Skeletal muscle cell (primary cell): ENCODE results near the gene NFATC4.
"Not testable (repeated sequence)": the region's sequence is repeated elsewhere in the genome, so short reads cannot be mapped to it uniquely, and the experiment has no call there.

Experiments
- DNase-seq: peaks from one replicate; pipeline ENCODE4 v3.0.0-alpha.2; 2010; ENCODE audit warnings: low read depth
- H3K4me3 ChIP-seq: 2 replicates; pipeline ENCODE4 v1.5.1; 2011; ENCODE audit warnings: low read depth, mild to moderate bottlenecking, control low read depth, low read length, moderate library complexity

The NFATC4 gene

DNA sequence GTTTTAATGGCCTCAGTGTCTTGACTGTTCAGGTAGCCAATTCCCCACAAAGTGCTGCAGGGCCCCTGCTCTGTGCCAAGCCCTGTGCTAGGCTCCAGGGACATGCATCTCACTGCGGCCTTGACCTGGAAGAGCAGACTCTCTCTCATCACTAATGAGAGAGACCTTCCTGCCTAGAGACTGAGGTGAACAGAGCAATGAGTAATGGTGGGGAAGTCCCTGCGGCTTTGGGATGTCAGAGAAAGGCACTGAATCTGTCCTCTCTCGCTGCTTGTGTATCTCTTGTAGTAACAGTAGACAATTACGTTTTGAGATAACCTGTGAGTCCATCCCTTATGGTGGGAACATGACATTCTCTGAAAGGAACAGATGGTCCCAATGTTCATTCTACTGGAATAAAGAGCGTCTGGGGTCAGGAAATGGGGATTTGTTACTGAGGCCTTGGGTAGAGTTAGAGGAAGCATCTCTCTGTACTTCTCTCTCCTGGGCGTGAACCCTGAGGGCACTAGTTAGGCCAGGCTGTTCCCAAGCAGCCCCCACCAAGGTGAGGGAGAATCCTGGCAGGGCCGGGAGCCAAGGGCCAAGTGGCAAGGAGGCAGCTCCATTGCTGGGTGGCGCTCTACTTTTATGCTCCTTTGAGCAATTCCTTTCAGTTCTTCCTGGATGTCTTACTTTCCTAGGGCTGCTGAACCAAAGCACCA, 13.5 kb downstream of the NFATC4 start:
- no peak for DNase-seq
- H3K4me3 ChIP-seq, result no peak overlapping the region

DNA sequence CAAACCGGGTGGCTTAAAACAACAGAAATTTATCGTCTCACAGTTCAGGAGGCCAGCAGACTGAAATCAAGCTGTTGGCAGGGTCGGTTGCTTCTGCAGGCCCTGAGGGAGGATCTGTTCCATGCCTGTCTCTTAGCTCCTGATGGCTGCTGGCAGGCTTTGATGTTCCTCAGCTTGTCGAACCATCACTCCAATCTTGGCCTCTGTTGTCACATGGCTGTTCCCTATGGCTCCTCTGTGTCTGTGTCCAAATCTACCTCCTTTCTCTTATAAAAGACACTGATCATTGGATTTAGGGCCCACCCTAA, 14.0 kb downstream of the NFATC4 start:
- no peak overlapping the region for H3K4me3 ChIP-seq
- no peak for DNase-seq

DNA sequence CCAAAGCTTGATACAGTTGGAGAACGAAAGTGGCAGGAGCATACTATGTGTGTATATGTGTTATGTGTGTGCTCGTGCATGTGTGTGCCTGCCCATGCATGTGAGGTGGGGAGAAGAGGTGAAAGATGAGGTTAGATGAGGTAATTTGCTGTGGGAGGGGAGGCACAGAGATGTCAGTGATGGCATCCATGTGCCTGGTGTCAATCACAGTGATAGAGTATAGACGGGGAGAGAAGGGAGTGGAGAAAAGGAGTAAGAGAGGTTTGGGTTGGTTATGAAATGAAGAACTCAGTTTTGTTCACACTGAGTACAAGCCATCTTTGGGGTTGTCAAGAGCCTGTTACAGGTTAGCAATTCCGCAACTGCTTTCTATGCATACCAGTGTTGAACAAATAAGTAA, 16.2 kb downstream of the NFATC4 start:
- DNase-seq, result no peak
- H3K4me3 ChIP-seq, result no peak overlapping the region

DNA sequence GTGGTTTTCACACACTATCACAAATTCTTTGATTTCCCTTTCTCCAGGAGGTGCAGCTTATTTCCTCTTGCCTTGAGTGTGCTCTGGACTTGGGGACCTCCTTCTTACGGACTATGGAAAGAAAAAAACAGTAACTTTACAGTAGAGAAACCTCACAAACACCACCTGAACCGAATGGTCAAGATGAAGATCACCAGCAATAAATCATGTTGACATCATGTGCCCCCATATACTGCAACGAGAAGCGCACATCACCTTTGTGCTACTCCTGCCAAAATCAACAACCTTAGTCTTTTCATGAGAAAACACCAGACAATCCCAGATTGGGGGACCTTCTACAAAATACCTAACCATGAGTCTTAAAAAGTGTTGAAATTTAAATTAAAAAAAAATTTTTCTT, 17.5 kb downstream of the NFATC4 start:
- DNase-seq, result no peak
- H3K4me3 ChIP-seq, result no peak overlapping the region

DNA sequence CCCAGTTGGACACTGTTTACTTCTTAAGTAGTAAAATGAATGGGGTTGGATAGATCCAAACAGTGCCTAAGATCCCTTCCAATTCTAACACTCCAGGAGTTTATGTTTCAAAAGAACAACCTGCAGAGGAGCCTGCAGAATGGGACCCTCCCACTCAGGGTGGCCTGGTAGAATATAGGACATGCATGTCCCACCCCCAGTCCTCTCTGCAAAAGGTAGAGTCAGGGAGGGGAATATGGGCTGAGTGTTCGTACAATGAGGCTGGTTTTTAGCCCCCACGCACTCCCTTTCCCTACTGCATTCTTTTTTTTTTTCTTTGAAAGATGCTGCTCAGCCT, 19.0 kb downstream of the NFATC4 start:
- no peak for DNase-seq
- H3K4me3 ChIP-seq, result no peak overlapping the region

DNA sequence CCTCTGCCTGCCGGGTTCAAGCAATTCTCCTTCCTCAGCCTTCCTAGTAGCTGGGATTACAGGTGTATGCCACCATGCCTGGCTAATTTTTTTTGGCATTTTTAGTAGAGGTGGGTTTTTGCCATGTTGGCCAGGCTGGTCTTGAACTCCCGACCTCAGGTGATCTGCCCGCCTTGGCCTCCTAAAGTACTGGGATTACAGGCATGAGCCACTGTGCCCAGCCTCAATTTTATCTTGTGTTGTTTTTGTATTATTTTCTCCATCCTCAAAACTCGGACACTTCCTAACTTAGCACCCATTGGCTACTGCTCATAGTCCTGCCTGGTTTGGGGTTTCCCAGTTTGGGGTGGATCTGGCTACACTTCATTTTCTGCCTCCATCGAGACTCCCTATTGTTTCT, 19.6 kb downstream of the NFATC4 start:
- not testable (repeated sequence) for DNase-seq, H3K4me3 ChIP-seq

DNA sequence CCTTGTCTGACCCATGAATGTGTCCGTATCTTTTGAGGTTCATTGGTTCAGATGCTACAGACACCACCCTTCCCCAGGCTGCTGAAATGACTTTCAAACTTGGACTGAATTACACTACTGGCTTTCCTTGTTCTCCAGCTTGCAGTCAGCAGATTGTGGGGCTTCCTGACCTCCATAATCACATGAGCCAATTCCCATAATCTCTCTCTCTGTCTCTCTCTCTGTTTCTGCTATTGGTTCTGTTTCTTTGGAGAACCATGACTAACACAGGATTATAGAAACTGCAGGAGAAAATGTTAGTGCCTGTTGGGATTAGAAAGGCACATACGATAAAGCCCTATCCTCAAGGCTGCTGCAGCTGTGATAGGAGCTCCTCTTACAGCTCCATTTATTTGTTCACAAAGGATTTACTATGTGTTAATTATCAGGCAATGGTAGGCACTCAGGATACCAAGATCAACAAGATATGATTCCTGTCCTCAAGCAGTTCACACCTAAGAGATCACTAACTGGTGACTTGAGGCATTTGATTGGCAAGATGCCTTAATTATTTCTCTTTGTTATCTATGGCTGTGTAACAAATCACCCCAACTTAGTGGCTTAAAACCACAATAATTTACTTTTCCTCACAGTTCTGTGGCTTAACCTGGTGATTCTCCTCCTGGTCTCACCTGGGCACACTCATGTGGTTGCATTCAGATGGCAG, 20.6 kb downstream of the NFATC4 start:
- H3K4me3 ChIP-seq, result no peak overlapping the region
- DNase-seq, result no peak

DNA sequence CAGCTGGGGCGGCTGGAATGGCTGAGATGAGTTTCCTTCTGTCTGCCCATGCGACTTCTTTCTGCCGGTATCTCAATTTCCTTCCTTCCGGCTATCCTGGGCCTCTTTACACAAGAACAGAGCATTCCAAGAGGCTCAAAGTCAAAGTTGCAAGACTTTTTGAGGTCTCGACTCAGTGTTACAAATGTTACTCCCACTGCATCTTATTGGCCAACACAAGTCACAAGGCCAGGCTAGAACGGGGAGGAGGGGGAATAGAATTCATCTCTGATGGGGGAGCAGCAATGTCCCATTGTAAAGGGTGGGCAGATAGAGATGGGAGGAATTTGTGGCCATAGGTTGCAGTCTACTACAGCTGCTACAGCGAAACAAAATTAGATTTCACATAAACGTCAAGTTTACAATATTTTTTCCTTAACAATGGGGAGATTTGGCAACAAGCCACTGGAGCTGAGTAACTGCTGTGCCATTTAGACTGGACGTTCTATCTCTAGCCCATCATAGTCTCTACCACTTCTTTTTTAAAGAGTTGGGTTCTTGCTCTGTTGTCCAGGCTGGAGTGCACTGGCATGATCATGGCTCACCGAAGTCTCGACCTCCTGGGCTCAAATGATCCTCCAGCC, 21.4 kb downstream of the NFATC4 start:
- no peak overlapping the region for H3K4me3 ChIP-seq
- no peak for DNase-seq

DNA sequence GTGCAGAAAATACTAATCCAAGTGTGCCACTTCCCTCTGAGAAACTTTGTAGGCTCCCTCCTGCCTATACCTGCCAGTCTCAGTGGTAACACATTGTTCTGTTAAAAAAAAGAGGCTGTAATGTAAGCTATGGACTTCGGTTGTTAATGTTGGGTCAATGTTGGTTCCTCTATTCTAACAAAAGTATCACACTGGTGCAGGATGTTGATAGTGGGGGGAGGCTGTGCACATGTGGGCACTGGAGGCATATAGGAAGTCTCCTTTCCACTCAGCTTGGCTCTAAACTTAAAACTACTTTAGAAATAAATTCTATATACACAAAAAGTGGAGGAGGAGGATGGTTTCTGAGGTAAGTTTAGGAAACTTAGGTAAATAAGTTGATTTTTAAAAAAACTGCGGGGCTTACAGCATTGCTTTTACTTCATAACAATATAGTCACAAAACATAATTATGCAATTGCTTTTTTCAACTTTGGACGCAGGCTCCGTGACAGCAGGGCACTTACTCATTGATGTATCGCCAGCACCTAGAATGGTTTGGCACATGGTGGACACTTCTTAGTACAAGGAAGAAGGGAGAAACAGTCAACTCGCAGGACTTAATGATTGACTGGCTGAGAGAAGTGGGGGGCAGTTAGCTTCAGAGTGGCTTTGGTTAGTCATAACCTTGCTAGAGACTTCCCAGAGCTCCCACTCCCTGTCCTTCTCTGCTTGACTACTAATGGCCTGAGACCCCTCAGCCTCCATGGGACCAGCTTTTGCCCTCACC, 22.9 kb downstream of the NFATC4 start:
- DNase-seq, result no peak
- no peak overlapping the region for H3K4me3 ChIP-seq

DNA sequence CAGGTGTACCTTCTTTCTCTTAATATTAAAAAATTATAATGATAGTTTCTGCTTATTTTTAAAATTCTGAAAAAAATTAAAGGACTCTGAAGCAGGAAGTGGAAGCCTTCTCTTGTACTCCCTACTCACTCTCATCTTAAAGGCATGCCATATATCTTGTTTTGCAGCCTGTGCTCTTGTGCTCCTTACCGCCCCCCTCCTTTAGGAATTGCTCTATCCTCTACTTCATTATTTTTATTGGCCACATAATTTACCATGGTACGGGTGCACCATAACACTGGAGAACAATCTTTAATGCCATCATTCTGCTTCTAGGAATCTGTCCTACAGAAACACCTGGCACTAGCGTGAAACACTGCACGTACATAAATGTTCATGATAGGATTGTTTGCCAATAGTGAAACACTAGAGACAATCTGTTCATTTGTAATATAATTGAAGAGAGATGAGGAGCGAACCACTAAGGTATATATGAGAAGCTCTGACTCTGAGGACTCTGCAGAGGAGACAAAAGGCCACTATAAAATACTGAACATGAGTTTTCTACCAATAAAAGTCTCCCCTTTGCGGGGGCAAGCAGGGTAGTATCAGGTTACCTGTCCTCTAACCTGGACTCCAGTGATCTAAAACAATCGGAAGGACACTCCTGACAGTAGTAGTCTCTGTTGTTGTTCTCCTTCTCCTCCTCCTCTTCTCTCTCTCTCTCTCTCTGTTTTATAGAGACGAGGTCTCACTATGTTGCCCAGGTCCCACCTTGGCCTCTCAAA, 24.5 kb downstream of the NFATC4 start:
- no peak overlapping the region for H3K4me3 ChIP-seq
- DNase-seq, result peak; percentile 30

DNA sequence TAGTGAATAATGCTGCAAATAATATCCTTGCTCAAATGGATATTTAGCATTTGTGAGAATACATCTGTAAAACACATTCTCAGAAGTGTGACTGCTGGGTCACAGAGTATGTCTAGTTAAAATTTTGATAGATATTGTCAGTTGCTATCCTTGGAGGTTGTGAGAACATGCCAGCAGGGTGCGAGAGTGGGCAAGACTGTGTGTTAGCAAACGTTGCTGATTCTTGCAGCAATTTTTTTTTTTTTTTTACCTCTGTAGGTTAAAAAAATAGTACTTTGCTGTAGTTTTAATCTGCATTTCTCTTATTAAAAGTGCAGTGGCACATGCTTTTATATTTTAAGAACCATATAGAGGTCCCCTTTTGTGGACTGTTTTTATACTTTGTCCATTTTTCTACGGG, 26.3 kb downstream of the NFATC4 start:
- DNase-seq, result no peak

DNA sequence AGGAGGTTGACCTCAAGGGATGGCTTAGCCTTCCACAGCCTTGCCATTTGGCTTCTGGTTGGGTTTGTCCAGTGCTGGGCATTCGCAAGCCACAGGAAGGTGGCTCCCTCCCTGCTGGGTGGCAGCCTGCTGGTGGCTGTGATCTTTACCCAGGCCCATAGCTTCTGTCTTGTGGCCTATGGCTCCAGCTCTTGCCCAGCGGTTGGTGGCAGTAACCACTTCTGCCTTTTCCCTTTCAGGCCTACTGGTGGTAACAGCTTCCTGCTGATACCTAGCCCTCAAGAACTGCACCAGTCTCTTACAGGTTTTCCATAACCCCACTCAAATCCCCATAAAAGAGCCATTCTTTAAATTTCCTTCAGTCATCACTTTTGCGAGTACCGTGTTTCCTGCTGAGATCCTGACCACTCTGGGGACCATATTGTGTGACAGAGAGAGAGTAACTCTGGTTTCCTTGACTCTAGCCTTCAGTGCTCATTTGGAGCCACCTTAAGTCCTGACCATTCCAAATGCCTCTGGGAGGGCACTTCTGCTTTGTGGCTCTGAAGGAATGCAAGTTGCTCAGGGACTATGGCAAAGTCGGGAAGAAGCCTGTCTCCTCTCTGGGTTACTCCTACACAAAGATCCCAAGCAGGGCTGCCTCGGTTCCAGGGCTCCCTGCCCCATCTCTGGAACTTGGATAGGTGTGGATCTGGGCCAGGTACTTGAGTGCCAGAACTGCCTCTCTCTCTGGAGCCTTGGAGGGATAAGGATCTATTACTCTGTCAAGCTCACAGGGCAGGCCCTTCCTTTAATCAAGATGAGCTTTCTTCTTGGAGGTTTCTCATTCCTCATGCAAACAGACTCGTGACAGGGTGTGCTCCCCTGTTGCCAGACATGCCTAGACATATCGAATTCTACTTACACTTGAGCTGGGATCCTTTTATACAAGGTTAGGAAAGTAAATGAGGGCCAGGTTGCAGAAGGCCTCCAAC, 27.9 kb downstream of the NFATC4 start:
- H3K4me3 ChIP-seq, result no peak overlapping the region
- DNase-seq, result no peak

More for the DNA sequence above, 26.3 kb downstream of the NFATC4 start:
- no peak overlapping the region for H3K4me3 ChIP-seq

DNA sequence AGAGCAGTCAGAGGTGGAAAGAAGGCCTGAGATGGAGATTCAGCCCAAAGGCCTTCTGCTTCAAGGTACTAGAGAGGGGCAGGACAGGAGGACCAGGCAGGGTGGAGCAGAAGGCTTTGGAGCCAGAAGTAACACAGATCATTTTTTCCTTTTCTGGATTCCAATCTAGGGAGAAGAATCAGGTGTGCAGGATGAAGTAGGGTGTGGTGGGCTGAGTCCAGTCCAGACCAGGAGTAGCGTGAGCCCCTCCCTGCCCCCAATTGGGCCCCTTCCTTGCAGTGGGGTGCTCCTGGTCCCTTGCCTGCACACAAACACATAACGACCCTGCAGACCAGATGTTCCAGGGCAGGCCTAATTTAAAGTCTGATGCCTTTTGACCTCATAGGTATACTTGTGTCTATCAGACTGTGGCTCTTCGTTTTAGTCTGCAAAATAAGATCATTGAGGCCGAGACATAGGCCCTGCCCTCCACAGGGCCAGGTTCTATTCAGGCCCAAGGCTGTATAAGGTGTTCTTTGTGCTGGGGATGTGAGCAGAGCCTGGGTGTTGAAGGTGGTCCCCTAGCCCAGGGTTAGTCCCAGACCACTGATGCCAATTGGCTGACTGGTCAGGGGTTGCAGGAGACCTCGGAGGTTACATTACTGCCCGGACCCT, 29.8 kb downstream of the NFATC4 start:
- DNase-seq, result no peak
- no peak overlapping the region for H3K4me3 ChIP-seq

DNA sequence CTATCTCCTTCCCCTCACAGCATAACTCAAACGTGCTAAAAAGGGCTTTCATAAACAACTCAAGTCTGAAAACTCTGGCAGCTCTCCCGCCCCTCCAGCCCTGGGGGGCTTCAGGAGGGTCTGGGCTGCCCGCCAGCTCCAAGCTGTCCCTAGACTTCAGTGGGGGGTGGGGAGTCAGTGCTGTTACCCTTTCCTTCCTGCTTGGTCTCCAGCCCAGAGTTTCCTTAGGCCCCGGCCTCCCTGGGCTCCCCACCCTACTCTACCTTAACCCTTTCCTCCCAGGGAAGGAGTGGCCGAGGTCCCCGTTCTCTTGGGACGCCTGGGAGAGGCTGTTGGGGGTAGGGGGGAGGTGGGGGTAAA, 30.3 kb downstream of the NFATC4 start:
- peak overlapping the region; percentile 61 for H3K4me3 ChIP-seq
- DNase-seq, result no peak

DNA sequence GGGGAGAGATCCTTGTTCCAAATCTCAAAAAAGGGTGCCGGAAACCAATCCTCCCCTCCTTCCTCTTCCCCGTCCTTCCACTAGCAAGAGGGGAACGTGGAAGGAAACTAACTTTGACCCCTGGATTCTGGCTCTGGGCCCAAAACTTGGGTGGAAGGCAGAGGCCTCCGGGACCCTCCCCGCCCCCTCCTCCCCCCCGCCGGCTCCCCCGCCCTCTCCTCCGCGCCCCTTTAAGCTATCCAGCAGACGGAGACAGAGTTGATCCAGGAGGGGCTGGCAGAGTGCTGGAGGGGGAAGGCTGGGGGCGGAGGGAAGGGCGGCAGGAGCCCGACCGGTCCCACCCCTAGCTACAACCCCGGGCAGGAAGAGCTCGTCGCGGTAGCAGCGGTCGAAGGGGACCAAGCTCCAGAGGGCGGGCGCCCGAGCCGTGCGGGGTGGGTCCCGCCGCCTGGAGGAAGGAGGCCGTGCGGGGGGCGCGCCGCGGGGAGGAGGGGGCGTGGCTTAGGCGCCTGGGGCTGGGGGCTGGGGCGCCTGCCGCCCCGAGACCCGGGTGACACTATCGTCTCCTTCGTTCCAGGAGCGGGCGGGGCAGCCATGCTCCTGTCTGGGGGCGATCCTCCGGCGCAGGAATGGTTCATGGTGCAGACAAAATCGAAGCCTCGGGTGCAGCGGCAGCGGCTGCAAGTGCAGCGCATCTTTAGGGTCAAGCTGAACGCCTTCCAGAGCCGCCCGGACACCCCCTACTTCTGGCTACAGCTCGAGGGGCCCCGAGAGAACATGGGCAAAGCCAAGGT, 30.9 kb downstream of the NFATC4 start, which contains the start of gene NYNRIN:
TSS of gene NYNRIN (plus strand) at position 351 of the 794 bp plus-strand sequence. CDS start at position 595, 244 bp downstream.
- DNase-seq, result no peak
- H3K4me3 ChIP-seq, result peak within 1 kb of the TSS; percentile 61

DNA sequence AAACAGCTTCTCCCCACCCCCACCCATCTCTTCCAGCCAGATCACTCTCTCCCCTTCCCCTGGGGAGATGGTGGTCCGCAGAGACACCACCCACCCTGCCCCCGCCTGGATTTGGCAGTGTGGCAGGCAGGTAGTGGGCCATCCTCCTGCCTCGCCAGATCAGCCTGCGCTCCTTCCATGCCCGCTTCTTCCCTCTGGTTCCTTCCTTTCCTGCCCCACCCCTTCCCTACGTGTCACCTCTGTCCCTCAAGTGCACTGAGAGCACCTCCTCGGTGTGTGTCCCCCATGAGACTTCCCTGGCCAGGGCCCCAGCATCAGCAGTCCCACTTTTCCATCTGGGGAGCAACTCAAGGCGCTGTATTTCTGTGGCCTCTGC, 31.5 kb downstream of the NFATC4 start:
- peak overlapping the region; percentile 61 for H3K4me3 ChIP-seq
- DNase-seq, result no peak

DNA sequence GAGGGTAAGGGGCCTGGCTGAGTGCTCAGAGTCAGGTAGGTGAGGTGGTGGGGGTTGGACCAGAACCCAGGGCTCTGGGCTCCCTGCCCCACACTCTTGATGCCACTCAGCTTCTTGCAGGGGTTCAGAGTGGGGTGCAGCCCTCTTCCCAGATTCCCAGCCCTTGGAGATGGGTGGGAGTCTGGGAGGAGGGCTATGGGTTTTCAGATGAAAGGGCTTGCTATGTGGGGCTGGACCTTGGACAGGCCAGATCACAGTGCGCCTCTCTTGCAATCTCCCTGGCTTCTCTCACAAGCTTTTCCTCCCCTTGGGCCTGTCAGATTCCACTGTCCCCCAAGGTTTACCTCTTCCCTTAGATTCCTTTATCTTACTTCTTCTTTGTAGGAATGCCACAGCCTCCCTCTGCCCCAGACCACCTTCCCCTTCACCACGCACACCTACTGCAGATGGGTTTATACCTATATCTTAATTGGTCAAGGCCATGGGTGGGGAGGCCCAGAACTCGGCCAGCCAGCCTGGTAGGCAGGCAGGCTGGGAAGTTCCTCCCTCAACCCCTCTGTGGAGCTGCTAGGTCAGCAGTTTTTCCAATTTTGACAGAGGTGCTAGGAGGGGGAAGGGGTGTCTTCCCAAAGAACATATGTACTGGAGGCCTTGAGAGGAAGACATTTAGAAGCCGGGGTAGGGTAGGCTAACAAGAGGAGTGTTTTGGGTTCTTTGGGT, 32.2 kb downstream of the NFATC4 start:
- H3K4me3 ChIP-seq, result peak overlapping the region; percentile 61

More for the DNA sequence above, 32.2 kb downstream of the NFATC4 start:
- DNase-seq, result no peak
